ENCODE results near the gene BMAL1. TPM values are rescaled to one million over a fixed set of nuclear protein-coding genes. Genes with fewer than 3 reads are reported as not detected.

The BMAL1 gene
- total and polyA plus RNA-seq, 2 of the 8 experiments (the other 6 are each of a cell fraction or from before 2014, with no cell fraction given): 6.8 to 6.9 TPM

- no peak overlapping the region for H3K23ac ChIP-seq (ENCODE audit: insufficient read length)
- peaks cover 0 to 2% of the 10 kb centered on the region in 2 experiments for H4K20me1 ChIP-seq (replicated peaks in 1 of 2; ENCODE audit: control insufficient read depth in 1 of 2, insufficient read depth in 2 of 2, low read length in 2 of 2)
- H3K9me3 ChIP-seq (ENCODE audit: insufficient read depth in 2 of 2, low read depth in 1 of 2, low read length in 1 of 2): no peaks in the 10 kb centered on the region
- H2BK12ac ChIP-seq (ENCODE audit: low read depth, low read length): no peak overlapping the region
- peak overlapping the region; percentile 36; the same call in 1 of the 2 replicates for H4K8ac ChIP-seq (ENCODE audit: extremely low read depth, insufficient read depth, low read length)
- H2BK15ac ChIP-seq (ENCODE audit: low read length): no peak overlapping the region
- H2BK20ac ChIP-seq (ENCODE audit: low read length): no peak overlapping the region
- H3K23me2 ChIP-seq (ENCODE audit: low read depth, low read length): no peaks in the 10 kb centered on the region
- H4K91ac ChIP-seq (replicated peaks; ENCODE audit: insufficient read length, low read length): no peak overlapping the region
- CTCF ChIA-PET (ENCODE audit: partially characterized antibody): interaction anchor here (1.0 to 6.2 kb wide), 28 partner anchors 9 to 328 kb away, joined by 3 to 98 read pairs (median 6); partner anchors contain the start of gene RASSF10
- H3K14ac ChIP-seq (ENCODE audit: insufficient read length): no peak overlapping the region
- no peaks in the 10 kb centered on the region for H3K27me3 ChIP-seq (replicated peaks in 1 of 4; ENCODE audit: control insufficient read depth in 3 of 4, extremely low read depth in 1 of 4, insufficient read depth in 3 of 4, low read length in 3 of 4)
- WGBS, 2 experiments (ENCODE audit: extremely low coverage in 1 of 2, insufficient coverage in 1 of 2, insufficient read length in 1 of 2, insufficient replicate concordance in 2 of 2, low coverage in 1 of 2, low lambda C conversion rate in 2 of 2, missing lambda C conversion rate in 1 of 2): 88% methylated on average over 9 of the region's 9 CpGs; no CpG with 5 or more reads in 1 of the 2 experiments
- H3K4me2 ChIP-seq (ENCODE audit: insufficient read depth in 1 of 2, low read depth in 2 of 2, low read length in 2 of 2): no peak overlapping the region
- no peak overlapping the region for H2AFZ ChIP-seq (ENCODE audit: low read length)
- H4K5ac ChIP-seq (ENCODE audit: insufficient read length, low read depth, low read length): no peak overlapping the region
- DNase-seq (ENCODE audit: low read depth in 1 of 2, low spot score in 2 of 2) (no peak), FAIRE-seq (no peak)
- no peaks in the 10 kb centered on the region for H3K36me3 ChIP-seq (ENCODE audit: control insufficient read depth in 2 of 4, insufficient read depth in 4 of 4, low read length in 3 of 4)
- H3K4me3 ChIP-seq (ENCODE audit: extremely low read depth in 1 of 4, insufficient read depth in 2 of 4, low read depth in 3 of 4, low read length in 4 of 4): no peak overlapping the region
- H3K18ac ChIP-seq (ENCODE audit: extremely low read depth, low read length): no peak overlapping the region
- TF ChIP-seq CEBPB (IDR thresholded peaks at IDR 0.05; ENCODE audit: low read depth, low read length) (no peak), SP2 (IDR thresholded peaks at IDR 0.05; ENCODE audit: low read length) (no peak)
- H3K27ac ChIP-seq (ENCODE audit: low read depth, low read length): no peak overlapping the region
- peaks cover 0 to 2% (median 0%) of the 10 kb centered on the region in 4 experiments; a peak in 2 of 7 replicates for H3K4me1 ChIP-seq (replicated peaks in 1 of 4; ENCODE audit: control insufficient read depth in 3 of 4, insufficient read depth in 4 of 4, low read length in 3 of 4)
- no peak overlapping the region for H3K4ac ChIP-seq (replicated peaks; ENCODE audit: insufficient read length, low read depth, low read length)
- no peak overlapping the region for H3K9ac ChIP-seq (replicated peaks in 1 of 4; ENCODE audit: extremely low read depth in 1 of 4, low read depth in 3 of 4, low read length in 3 of 4)
- H3K79me2 ChIP-seq (ENCODE audit: control insufficient read depth in 1 of 2, insufficient read depth in 2 of 2, low read length in 2 of 2): no peaks in the 10 kb centered on the region
- H2AK5ac ChIP-seq (ENCODE audit: low read depth, low read length): no peak overlapping the region; the same call in 1 of the 2 replicates
- H3K56ac ChIP-seq (replicated peaks; ENCODE audit: insufficient read length, low read depth, low read length): no peak overlapping the region
- no peak overlapping the region for H2BK5ac ChIP-seq (ENCODE audit: low read depth, low read length)
- H2BK120ac ChIP-seq (replicated peaks; ENCODE audit: low read depth, low read length): no peak overlapping the region
- POLR2A ChIA-PET (ENCODE audit: partially characterized antibody): interaction anchor here (1.7 kb wide), 1 partner anchor 129 kb away, joined by 6 read pairs; no protein-coding TSS in a partner anchor
- no peaks in the 10 kb centered on the region; the same call in 1 of the 2 replicates for H3K79me1 ChIP-seq (ENCODE audit: low read depth, low read length)
Observed at GRCh38 chr11:13336246-13336878, 58.8 kb downstream of the BMAL1 start.

All from H1 (cell line).